ENCODE data around the gene PHACTR1.

PHACTR1 gene

DNA sequence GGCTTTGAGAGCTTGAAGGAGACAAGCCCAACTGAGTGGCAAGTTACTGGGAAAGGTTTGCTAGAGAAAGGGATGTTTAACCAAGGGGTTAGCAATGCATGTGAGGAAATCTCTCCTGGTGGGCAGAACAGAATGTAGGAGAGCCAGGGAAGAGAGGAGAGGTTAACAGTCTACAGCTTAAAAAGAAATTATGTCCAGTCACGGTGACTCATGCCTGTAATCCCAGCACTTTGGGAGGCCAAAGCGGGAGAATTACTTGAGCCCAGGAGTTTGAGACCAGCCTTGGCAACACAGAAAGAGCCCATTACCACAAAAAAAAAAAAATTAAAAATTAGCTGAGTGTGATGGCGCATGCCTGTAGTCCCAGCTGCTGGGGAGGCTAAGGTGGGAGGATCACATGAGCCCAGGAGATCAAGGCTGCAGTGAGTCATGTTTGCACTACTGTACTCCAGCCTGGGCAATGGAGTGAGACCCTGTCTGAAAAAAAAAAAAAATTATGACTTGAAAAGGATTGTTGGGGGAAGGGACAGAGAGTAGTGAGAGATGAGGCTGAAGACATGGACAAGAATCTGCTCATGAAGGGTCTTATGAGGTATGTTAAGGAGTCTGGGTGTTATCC, 346.8 kb downstream of the PHACTR1 start:
- no peak for DNase-seq (ENCODE audit: low read depth in 1 of 2, low spot score in 1 of 2)

DNA sequence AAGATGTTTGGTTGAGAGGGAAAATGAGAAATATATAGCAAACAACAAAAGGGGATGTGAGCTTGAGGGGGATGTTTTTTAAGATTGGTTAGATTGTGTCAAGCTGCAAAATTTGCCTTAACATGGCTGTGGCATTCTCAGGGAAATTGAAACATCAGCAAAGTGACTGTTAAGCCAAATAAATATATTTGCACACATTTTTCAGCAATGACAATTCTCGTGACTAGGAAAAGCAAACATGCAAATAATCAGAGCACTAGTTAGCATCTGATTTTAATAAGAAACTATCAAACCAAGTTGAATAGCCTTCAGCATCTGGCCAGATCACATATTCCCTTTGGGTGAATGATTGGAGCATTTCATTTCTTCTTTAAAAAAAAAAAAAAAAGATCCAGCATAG, 349.0 kb downstream of the PHACTR1 start:
- DNase-seq (ENCODE audit: low read depth in 1 of 2, low spot score in 1 of 2): no peak

DNA sequence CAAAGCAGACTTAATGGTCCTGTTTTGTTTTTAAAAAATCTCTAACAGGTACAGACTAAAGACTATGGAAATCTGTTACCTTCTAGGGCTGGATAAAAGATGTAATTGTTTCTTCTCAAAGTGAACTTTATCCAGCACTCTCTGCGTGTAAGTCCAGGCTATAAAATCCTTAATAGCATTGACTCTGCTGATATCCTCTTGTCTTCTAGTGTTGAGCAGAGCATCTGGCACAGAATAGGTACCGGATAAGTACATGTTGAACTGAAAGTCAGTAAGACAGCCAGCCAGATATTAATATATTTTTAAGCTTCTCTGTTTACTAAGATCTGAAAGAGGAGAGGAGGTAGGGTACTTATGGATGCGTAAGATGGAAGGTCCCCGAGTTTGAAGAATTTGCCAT, 349.5 kb downstream of the PHACTR1 start:
- no peak for DNase-seq (ENCODE audit: low read depth in 1 of 2, low spot score in 1 of 2)

DNA sequence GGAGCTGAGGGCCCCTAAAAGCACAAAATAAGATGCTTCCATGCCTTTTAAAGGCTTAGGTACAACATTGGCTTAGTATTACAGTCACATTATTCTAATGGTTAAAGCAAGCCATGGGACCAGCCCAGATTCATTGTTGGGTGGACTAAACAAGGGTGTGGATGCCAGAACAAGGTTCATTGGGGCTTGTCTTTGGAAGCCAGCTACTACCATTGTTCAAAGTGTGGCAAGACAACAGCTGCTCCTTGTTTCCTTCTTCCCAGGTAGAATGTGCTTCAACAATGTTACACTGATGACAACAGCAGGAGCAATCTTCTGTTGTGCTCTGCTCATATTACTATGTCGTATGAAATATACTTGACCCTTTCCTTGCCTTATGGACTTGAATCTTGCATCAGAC, 350.3 kb downstream of the PHACTR1 start:
- no peak for DNase-seq (ENCODE audit: low read depth in 1 of 2, low spot score in 1 of 2)

DNA sequence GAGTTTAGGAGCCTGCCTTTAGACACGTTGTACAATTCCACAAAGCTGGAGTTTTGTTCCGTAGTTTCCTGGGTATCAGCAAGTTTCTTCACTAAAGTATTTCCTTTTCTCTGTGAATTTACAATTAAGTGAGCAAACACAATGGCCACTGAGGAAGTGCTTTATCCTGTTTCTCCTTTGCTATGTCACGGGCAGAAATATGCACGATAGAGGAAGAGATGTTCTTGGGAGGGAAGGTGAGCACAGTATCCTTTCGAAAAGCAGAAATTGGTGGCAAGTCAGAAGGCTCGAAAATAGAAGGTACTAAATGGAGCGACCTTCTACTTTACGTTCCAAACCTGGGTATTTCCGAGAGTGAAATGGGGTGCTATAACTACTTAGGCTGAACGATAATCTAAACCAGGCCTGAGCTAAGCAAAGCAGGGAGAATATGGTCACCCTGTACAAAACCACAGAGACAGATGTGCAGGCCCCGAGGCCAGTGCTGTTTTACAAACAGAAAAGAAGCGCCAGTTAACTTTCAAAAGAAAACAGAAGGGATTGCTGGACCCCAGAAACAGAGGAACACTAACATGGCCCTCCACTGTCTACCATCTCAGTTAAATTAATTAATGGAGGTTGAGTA, 352.1 kb downstream of the PHACTR1 start:
- DNase-seq (ENCODE audit: low read depth in 1 of 2, low spot score in 1 of 2): no peak

DNA sequence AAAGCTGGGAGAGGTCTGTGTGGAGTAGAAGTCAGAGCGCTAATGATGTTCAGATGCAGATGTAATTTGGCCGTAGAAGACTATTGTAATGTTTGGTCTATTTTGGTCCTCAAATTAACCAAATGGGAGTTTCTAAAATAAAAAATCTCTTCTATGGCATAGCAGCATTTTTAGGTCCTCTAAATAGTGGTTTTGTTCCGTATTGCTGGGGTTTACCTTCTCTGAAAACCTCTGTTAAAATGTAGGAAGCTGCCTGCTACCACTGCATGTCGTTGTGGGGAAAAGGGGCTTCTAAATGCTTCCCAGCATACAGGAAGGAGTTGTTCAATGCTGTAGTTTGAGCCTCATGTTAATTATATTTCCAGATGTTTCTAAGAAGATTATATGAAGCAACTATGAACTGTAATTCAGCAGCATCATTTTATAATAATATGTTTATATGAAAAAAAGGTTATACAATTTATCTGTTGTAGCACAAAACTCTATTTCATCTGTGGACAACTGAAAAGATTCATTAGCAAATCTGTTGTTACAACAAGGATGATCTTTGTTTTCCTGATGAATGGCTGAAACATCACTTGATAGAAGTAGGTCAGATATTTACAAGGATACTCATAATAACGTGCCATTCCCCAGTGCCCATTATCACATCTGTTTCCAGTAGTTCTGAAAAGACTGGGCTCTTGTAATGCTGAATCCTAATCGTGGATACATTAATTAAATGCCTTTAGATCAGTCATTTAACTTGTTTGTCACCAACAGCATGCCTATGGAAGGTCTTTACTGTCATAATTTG, 355.2 kb downstream of the PHACTR1 start:
- no peak for DNase-seq (ENCODE audit: low read depth in 1 of 2, low spot score in 1 of 2)

DNA sequence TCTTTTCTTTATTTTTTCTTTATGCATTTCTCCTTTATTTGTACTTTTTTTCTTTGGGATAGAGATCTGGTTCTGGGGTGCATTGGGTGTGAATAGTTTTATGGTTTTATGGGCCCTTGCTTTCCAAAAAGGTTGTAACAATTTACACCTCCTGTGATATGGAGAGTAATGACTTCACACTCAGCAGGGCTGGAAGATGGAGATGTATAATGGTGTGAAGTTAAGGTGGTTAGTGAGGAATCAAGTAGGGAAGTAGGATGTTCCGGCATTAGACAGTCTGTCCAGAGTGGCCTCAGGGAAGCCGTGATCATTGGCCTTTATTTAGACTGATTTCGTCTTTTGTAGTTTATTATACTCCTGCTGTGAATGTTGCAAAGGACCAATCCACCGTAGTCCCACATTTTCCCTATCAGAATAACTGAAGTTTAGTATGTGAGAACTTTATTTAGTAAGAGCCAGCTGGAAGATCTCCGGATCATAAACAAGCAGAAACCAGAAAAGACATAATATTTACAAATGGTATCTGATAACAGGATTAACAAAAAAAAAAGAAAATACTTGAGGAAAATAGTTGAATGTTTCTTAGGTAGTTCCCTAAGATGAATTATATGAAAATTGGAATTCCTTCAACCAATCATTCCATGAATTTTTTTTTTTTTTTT, 356.2 kb downstream of the PHACTR1 start:
- DNase-seq (ENCODE audit: low read depth in 1 of 2, low spot score in 1 of 2): no peak

DNA sequence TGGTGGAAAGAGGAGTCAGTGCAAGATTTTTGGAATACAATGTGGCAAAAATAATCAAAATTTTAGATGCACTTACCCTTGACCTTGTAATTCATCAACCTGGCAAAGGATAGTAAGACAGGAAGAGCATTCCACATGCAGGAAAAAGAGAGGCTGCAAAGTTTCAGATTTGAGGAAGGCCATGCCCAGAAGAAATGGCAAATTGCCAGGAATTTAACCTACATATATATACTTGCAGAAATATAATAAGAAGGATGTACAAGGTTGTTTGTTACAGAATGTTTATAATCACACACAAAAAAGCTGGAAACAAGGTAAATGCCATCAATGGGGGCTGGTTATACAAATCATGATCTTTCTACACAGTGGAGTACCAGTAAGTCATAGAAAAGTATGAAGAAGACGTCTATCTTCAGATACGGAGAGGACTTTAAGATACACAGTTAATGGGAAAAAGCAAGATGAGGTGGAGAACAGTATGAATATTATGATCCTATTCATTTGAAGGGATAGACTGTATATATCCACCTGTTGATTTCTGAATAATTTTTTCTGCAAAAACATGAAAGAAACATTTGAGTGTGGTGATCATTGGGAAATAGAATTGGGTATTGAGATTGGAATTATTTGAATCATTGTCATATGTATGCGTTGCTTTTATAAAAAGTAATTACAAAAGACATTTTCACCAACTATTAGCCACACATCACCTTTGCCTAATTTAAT, 358.0 kb downstream of the PHACTR1 start:
- DNase-seq (ENCODE audit: low read depth in 1 of 2, low spot score in 1 of 2): no peak

DNA sequence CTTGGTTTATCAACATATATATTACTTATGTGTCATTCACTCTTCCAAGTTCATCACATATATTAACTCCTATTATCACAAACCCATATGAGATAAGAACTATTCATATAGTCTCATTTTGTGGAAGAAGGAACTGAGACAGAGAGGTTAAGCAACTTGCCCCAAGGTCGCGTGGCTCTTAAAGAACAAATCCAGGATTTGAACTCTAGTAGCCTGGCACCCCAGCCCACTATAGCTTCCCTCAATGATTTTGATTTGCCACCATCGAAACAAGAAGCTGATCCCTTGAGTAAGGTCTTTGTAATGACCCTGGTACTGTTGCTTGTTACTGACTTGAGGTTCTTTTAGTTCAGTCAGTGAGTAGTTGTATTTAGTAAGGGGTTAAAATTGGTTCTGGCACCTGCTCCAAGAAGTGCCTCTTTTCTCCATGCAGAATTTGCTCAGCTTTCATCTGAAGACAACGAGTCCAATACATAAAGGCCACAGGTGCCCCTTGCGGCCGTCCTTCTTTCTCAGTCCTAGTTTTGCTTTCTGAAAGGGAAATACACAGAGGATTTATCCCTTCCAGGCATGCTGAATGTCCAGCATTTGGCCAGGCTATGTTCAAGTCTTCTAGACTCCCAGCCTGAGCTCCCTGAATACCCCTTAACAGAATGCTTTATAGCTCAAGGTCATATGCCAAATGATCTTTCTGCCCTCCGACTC, 358.7 kb downstream of the PHACTR1 start:
- no peak for DNase-seq (ENCODE audit: low read depth in 1 of 2, low spot score in 1 of 2)

DNA sequence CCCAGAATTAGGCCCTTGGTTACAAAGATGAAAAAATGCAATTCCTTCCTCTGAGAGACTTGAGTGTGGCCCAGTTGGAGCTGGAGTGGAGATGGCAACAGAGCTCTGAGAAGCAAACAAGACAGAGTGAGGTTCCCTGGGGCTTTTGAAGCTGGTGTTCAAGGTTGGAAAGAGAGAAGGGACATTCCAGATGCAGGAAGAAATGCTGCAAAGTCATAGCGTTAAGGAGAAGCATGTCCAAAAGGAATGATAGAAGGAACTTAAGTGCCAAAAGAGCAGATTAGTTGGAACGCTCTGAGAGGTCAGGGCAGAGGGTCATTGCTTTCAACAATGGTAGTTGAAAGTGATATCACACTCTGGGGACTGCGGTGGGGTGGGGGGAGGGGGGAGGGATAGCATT, 360.0 kb downstream of the PHACTR1 start:
- DNase-seq (ENCODE audit: low read depth in 1 of 2, low spot score in 1 of 2): no peak

DNA sequence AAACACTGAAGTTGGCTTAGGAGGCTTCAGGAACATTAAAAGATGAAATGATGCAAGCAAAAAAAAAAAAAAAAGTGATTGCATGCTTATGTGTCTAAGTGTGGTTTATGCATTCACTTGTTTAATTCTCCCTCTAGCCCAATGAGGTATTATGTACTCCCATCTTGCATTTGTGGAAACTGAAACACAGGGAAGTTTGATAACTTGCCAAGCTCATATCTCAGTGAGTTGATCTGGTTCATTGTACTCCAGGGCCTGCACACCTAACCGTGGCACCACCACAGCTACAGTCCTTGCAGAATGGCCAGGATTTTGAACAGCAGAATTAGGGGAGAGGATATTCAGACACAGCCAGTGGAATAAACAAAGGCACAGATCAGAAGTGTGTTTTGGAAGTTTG, 360.6 kb downstream of the PHACTR1 start:
- no peak for DNase-seq (ENCODE audit: low read depth in 1 of 2, low spot score in 1 of 2)

DNA sequence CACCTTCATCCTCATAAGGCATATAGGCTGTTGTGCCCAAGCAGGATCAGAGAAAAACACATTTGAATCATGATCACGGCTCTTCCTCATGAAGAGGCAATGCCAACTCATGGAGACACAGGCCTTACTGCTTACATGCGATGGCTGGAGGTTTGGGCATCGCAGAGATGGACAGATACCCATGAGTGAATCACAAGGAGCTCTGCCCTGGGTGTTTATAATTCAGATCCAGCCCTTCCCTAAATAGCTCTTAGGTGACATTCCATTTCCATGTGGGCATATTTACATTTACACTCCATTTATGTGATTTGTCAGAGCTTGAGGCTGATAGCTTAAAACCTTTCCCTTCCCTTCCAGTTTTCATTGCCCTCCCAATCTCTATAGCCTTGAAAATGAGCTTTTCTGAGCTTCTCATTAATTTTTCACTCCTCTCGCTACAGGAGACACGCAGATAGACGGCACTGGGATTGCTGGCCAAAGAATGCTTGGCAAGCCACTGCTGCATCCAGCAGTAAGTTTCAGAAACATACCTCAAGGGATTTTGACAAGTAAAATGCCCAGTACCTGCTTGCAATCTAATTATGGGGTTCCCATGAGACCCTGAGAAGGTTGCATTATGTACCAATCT, 362.6 kb downstream of the PHACTR1 start:
- no peak for DNase-seq (ENCODE audit: low read depth in 1 of 2, low spot score in 1 of 2)

DNA sequence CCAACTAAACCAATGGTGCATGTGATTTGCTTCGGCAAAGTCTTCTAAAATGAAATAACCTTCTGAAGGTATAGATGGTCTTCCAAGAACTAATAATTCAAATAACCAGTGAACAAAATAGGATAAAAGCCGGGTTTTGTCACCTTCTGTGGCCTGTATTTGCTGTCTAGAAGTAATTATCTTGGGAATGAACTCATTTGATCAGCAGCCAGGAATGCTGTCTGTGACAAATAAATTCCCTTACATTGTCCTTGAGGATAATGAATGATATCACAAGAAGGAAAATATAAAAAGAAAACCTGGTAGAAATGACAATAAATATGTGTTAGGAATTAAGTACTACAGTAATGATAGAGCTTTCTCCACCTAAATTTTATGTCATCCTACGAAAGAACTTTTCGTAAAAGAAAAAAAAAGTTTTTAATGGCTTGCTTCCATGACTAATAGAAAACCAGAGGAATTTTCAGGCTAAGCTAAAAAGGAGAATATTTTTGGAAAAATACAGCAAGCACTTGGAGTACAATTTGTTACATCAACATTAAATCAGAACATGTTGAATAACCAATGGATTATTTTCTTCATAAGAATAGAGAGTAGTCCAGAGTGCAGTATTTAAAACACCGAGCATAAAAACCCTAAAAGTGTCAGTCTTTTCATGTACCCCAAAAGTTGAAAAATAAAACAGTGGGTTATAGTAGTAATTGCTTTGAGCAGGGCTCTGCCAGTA, 364.1 kb downstream of the PHACTR1 start:
- no peak for DNase-seq (ENCODE audit: low read depth in 1 of 2, low spot score in 1 of 2)

DNA sequence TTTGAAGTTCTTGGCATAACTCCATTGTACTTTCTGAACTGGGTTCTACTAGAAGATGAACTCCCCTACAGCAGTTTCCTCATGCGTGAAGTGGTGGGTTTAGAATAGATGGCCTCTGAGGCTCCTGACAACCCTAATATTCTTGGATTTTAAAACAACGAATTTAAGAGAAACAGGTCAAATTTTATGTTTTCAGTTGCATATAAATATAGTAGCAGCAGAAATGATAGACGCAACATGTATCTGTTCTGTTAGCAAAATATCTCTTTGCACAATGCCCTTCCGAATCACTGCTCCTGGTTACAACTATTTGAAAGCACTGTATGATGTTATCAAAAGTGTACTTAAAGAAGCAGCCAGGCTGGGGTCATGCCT, 364.6 kb downstream of the PHACTR1 start:
- DNase-seq (ENCODE audit: low read depth in 1 of 2, low spot score in 1 of 2): no peak

DNA sequence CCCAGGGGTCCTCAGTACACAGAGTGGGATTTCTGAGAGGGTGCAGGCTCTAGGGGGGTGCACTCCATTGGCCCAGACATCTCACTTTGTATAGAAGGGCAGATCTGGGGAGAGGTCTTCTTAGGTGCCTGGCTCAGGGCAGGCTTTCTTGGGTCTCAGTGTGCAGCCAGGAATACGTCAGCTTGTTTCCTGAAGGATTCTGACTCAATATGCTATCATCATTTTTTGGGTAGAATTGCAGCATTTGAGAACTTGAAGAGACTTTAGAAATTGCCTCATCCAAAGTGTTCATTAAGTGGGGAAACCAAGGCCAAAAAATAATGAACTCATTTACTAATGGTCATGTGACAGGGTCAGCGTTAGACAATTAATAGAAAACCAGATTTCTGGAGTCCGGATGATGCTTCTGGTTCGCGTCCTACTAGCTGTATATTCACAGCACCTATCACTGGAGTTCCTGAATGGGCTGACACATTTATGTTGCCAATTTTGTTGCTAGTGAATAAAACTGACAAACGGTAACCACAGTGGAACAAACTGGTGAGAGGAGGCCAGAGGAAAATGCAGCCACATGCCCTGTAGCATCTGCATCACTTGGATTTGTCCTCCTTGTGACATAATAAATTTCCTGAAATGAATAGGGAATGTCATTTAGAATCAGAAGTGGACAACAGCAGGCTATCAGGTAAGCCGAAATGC, 372.9 kb downstream of the PHACTR1 start:
- DNase-seq (ENCODE audit: low read depth in 1 of 2, low spot score in 1 of 2): no peak

DNA sequence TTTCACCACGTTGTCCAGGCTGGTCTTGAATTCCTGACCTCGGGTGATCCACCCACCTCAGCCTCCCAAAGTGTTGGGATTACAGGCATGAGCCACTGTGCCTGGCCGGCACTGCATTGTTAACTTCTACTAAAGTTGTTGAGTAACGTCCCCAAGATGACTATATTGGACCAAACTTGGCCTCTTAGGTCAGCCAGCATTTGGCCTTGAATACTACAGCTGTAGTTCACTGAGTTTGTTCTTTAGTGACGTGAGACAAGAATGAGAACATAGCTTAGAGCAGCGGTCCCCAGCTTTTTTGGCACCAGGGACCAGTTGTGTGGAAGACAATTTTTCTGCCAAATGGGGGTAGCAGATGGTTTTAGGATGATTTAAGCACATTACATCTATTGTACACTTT, 374.6 kb downstream of the PHACTR1 start:
- no peak for DNase-seq (ENCODE audit: low read depth in 1 of 2, low spot score in 1 of 2)

DNA sequence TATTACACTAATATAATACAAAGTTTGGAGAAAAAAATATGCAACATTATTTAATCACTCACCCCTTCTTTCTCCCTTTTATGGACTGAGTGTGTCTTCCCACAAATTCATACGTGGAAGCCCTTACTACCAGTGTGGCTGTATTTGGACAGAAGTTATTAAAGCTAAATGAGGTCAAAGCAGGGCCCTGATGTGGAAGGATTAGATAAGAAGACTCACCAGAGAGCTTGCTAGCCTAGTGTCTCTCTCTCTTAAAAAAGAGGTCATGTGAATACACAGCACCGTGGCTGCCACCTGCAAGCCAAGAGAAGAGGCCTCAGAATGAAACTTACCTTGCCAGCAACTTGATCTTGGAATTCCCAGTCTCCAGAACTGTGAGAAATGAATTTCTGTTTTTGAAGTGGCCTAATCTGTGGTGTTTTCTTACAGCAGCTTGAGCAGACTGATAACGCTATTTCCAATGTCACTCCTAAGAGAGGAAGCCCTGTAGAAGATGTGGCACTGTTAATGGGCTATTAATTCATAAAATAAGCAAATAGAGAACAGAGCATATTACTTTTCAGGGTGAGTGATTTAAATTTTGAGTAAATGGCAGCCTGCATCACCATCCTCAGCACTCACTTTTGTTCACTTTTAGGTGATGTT, 378.3 kb downstream of the PHACTR1 start:
- DNase-seq (ENCODE audit: low read depth in 1 of 2, low spot score in 1 of 2): no peak

DNA sequence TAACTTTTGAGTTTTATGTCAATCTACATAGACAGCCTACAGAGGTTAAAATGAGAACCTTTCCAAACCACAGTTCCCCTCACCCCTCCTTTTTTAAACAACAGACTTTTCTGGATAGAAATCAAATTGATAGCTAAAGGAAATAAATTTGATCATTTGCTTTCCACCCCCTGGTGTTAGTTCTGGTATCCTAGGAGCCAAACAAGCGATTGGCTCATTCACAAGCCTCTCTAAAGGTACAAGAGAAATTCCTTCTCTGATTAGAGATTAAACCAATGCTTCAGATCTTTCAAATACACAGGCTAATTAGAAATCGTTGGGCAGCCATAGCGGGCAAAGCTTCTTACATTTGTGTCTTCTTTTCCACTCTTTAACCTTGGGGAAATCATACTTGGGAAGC, 379.5 kb downstream of the PHACTR1 start:
- no peak for DNase-seq (ENCODE audit: low read depth in 1 of 2, low spot score in 1 of 2)

DNA sequence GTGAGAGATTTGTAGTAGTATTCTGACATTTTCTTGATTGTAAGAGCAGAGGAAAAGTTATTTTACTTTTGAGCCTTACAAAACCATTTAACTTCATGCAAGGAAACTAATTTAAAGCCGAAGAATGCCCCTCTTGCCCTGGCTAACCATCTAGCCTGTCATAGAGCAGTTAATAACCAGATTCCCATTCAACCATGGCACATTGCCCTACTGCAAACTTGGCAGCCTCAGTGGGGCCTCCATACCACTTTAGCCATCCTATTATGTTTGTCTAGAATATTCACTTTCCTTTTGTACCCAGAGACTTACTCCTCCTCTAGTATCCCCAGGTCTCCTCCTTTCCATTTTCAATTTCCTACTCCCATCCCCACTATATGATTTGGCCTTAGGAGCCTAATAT, 380.9 kb downstream of the PHACTR1 start:
- DNase-seq (ENCODE audit: low read depth in 1 of 2, low spot score in 1 of 2): no peak
